SU-DHL-6 (cell line): ENCODE measurements around the gene GTF3C2.

Source experiments
- EZH2phosphoT487 ChIP-seq: fragments of 200-600 bp; sonication (generic), shearing (Covaris generic); conservative IDR thresholded peaks from 2 replicates; pipeline ENCODE4 v1.6.1; 2018; ENCODE audit warnings: mild to moderate bottlenecking, antibody characterized with exemption, low read length, moderate library complexity, mixed read lengths
- TF ChIP-seq, protein P1 (sequence below): fragments of 200-600 bp; sonication (generic); IDR thresholded peaks from one replicate; pipeline ENCODE4 v1.5.1; 2017; ENCODE audit warnings: antibody characterized with exemption, mild to moderate bottlenecking, low read length, moderate library complexity; ENCODE audit not compliant: insufficient read depth, poor library complexity, severe bottlenecking

DNA sequence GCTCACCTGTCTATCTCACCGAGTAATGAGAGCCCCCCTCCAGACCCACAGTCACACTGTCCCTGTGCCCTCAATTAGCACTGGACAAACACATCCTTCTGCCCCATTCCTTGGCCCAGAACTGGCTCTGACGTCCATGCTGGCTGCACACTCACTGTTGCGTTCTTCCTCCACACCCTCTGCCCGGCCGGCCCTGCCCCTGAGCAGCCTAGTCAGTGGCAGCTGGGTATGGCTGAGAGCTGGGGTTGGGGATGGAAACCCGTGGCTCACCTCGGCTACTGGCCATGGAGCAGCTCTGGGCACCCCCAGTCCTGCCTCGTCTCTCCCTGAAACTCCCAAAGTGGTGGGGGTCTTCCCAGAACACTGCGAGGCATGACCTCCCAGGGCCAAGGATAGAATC lies 41.9 kb downstream of the GTF3C2 start:
- TF ChIP-seq, protein P1, sequence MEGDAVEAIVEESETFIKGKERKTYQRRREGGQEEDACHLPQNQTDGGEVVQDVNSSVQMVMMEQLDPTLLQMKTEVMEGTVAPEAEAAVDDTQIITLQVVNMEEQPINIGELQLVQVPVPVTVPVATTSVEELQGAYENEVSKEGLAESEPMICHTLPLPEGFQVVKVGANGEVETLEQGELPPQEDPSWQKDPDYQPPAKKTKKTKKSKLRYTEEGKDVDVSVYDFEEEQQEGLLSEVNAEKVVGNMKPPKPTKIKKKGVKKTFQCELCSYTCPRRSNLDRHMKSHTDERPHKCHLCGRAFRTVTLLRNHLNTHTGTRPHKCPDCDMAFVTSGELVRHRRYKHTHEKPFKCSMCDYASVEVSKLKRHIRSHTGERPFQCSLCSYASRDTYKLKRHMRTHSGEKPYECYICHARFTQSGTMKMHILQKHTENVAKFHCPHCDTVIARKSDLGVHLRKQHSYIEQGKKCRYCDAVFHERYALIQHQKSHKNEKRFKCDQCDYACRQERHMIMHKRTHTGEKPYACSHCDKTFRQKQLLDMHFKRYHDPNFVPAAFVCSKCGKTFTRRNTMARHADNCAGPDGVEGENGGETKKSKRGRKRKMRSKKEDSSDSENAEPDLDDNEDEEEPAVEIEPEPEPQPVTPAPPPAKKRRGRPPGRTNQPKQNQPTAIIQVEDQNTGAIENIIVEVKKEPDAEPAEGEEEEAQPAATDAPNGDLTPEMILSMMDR: no peak
- no peak for TF ChIP-seq EZH2phosphoT487
